ENCODE data around the gene ITPR2.

Gene ITPR2

DNA sequence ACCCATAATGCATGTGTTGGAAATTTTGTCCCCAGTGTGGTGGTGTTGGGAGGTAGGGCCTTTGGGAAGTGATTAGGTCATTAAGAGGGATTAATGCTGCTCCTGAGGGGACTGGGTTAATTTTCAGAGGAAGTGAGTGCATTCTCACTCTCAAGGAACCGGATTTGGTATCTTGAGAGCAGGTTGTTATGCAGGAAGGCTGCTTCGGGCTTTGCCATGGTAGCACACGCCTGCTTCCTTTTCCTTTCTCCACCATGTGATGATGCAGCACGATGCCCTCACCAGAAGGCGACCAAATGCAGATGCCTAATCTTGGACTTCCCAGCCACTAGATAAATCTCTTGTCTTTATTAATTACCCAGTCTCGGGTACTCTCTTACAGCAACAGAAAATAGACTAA is 380.5 kb downstream of the ITPR2 start:
- TF ChIP-seq, protein P1, sequence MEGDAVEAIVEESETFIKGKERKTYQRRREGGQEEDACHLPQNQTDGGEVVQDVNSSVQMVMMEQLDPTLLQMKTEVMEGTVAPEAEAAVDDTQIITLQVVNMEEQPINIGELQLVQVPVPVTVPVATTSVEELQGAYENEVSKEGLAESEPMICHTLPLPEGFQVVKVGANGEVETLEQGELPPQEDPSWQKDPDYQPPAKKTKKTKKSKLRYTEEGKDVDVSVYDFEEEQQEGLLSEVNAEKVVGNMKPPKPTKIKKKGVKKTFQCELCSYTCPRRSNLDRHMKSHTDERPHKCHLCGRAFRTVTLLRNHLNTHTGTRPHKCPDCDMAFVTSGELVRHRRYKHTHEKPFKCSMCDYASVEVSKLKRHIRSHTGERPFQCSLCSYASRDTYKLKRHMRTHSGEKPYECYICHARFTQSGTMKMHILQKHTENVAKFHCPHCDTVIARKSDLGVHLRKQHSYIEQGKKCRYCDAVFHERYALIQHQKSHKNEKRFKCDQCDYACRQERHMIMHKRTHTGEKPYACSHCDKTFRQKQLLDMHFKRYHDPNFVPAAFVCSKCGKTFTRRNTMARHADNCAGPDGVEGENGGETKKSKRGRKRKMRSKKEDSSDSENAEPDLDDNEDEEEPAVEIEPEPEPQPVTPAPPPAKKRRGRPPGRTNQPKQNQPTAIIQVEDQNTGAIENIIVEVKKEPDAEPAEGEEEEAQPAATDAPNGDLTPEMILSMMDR (IDR thresholded peaks at IDR 0.05; ENCODE audit: control extremely low read depth, extremely low read depth, low read depth, missing control alignments), result no peak
- POLR2A ChIA-PET, result no interaction called here
- CTCF ChIA-PET, result no interaction called here

DNA sequence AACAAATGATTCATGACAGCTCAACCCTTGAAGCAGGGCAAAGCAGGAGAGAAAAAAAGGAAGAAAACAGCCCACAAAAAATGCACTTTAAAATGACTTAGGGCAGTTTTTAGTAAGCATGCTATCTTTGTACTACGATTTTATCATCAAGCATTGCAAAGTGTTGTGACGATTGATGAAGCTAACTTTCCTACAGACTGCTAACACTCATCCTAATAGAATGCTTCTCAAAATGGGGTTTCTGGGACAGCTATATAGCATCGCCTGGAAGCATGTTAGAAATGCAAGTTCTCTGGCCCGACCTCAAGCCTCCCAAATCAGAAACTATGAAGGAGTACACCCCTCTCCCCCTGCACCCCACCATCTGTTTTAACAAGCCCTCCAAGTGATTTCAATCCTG is 381.2 kb downstream of the ITPR2 start:
- POLR2A ChIA-PET, result no interaction called here
- DNase-seq (ENCODE audit: extremely low spot score), result no peak
- CTCF ChIA-PET, result no interaction called here
- TF ChIP-seq, protein P1 (IDR thresholded peaks at IDR 0.05; ENCODE audit: control extremely low read depth, extremely low read depth, low read depth, missing control alignments), result no peak

More for the DNA sequence above, 380.5 kb downstream of the ITPR2 start:
- DNase-seq (ENCODE audit: extremely low spot score), result no peak

DNA sequence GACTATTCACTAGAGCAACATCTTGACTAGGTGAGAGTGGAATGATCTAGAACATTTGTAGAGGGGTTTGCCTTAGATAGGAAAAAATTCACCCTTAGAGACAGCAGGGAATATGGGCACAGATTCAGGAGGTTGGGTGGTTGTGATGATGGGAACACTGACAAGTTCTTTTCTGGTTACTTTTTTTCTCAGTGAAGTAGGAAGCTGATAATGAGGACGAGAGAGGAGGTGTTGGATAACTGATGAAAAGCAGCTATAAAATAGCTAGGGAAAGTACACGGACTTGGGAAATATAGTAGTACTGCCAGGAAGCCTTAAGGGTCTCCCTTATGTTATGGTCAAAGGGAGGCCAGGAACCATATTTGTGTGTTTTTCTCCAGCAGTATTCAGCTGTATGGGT is 387.1 kb downstream of the ITPR2 start:
- CTCF ChIA-PET, result interaction anchor here (0.7 to 1.5 kb wide), 7 partner anchors 10 to 439 kb away, joined by 3 to 7 read pairs (median 5); no protein-coding TSS in a partner anchor
- DNase-seq (ENCODE audit: extremely low spot score), result no peak
- POLR2A ChIA-PET, result no interaction called here
- TF ChIP-seq, protein P1 (IDR thresholded peaks at IDR 0.05; ENCODE audit: control extremely low read depth, extremely low read depth, low read depth, missing control alignments), result no peak

DNA sequence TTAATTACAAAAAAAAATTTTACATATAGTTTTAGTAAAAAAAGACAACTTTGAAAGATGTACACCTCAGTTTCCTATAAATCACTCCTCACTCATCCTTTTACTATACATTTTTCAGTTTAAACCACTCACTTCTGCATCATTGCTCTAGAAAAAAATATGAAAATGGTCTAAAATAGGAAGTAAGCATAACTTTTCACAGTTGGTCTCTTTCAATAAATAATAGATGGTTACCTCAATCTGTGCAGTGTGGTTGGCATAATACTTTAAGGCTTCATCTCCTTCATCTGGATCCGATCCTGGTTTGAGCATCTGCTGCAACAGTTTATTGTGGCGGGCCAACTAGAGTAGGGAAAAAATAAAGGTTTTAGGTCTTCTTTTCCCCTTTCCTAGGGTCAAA is 389.7 kb downstream of the ITPR2 start:
- POLR2A ChIA-PET, result no interaction called here
- CTCF ChIA-PET, result interaction anchor here (1.1 to 1.3 kb wide), 2 partner anchors 10 to 53 kb away, joined by 3 read pairs; no protein-coding TSS in a partner anchor
- TF ChIP-seq, protein P1 (IDR thresholded peaks at IDR 0.05; ENCODE audit: control extremely low read depth, extremely low read depth, low read depth, missing control alignments), result no peak
- DNase-seq (ENCODE audit: extremely low spot score), result no peak

DNA sequence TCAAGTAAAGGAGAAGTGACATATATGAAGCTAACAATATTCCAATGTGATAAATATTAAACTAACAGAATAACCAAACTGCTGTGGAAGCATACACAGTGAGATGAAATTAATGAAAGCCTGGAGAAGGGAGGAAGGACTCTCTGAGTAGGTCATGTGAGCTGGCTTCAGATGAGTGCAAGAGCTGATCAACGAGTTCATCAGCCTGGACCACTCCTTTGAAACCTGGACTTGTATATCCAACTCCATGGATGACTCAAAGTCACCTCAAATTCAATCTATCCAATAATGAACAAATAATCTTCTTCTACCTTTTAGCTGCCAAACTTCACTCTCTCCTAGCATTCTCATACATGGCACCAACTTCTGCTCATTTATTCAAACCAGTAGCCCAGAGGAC is 391.6 kb downstream of the ITPR2 start:
- no peak for DNase-seq (ENCODE audit: extremely low spot score)
- ChIA-PET POLR2A (no interaction called here), CTCF (interaction anchor here (1.1 to 1.6 kb wide), 3 partner anchors 13 to 444 kb away, joined by 3 to 4 read pairs (median 3); no protein-coding TSS in a partner anchor)
- TF ChIP-seq, protein P1 (IDR thresholded peaks at IDR 0.05; ENCODE audit: control extremely low read depth, extremely low read depth, low read depth, missing control alignments), result no peak

DNA sequence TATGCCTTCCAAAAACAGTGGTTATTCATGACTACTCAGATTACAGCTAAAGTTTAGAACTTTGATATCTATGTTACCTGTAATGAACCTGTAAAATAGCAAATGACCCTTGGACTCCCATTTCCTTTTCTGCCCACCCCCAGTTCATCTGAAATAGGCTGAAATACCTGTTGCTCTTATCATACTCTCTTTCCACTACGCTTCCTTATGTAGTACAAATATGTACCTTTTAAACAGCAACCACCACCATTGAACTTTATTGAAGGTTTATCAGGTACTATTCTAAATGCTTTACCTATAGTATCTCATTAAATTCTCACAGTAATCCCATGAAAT is 398.0 kb downstream of the ITPR2 start:
- ChIA-PET POLR2A (no interaction called here), CTCF (interaction anchor here (1.0 to 2.0 kb wide), 3 partner anchors 11 to 76 kb away, joined by 3 to 8 read pairs (median 6); no protein-coding TSS in a partner anchor)
- DNase-seq (ENCODE audit: extremely low spot score), result no peak
- TF ChIP-seq, protein P1 (IDR thresholded peaks at IDR 0.05; ENCODE audit: control extremely low read depth, extremely low read depth, low read depth, missing control alignments), result no peak

Data from GM10248 (cell line).